ENCODE measurements around the gene CFAP298.
A peak's percentile ranks its signal among the peaks of the same experiment; 100 is the strongest.
"Not testable (repeated sequence)": the region's sequence is repeated elsewhere in the genome, so short reads cannot be mapped to it uniquely, and the experiment has no call there.

Gene CFAP298, protein sequence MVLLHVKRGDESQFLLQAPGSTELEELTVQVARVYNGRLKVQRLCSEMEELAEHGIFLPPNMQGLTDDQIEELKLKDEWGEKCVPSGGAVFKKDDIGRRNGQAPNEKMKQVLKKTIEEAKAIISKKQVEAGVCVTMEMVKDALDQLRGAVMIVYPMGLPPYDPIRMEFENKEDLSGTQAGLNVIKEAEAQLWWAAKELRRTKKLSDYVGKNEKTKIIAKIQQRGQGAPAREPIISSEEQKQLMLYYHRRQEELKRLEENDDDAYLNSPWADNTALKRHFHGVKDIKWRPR

DNA sequence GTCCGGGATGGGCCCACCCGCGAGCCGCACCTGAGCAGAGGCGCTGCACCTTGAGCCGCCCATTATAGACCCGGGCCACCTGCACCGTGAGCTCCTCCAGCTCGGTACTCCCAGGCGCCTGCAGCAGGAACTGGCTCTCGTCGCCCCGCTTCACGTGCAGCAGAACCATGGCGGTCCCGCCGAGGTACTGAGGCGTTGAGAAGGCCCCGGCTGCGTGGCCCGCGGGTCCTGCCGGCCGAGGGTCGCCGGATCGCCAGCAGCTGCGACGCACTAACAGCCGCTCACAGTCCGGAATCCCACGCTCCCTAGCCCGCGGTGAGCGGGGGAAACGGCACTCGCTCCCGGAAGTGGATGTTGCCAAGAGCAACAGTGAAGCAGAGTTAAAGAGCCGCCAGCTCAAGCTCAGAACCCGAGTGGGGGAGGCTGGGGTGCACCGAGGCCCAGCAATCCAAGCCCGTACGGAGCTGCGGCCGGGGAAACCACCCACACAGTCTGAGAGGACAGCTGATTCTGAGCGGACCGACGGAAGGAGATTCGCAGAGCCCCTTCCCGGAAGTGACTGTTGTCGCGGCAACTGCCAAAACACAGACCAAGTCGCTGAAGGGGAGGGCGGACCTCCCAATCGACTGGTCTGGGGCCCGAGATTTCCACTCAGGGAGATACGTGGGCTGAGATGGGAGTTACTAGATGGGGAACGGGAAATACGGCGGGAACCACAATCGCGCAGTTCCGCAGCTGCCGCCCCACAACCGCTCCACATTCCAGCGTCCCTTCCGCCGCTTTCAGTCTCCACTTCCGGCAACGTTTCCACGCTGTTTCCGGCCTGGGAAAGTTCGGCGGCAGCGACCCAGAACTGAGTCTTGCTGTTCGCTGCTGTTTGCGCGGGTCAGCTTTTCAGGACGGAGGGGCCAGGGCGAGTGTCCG lies at the start of gene CFAP298:
Gene CFAP298, minus strand, starts transcription at position 303 of the 924 bp plus-strand sequence. Its CDS starts 134 bp downstream, at position 169.
- DNase-seq (ENCODE audit: low spot score), result peak; percentile 90

DNA sequence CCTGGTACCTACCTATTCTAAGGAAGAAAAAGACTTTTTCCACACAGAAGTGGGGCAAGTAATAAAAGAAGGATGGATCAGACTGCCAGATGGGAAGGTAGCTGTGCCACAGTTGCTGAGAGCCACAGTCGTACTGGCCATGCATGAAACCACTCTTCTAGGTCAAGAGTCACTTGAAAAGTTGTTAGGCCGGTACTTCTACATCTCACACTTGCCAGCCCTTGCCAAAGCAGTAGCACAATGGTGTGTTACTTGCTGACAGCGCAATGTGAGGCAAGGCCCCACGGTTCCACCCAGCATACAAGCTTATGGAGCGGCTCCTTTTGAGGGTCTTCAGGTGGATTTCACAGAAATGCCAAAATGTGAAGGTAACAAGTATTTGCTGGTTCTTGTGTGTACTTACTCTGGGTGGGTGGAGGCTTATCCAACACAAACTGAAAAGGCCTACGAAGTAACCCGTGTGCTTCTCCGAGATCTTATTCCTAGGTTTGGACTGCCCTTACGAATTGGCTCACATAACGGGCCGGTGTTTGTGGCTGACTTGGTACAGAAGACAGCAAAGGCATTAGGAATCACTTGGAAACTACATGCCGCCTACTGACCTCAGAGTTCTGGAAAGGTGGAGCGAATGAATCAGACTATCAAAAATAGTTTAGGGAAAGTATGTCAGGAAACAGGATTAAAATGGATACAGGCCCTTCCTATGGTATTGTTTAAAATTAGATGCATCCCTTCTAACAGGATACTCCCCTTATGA lies 49.0 kb upstream of the CFAP298 start:
- peak; percentile 6 for DNase-seq (ENCODE audit: low spot score)

DNA sequence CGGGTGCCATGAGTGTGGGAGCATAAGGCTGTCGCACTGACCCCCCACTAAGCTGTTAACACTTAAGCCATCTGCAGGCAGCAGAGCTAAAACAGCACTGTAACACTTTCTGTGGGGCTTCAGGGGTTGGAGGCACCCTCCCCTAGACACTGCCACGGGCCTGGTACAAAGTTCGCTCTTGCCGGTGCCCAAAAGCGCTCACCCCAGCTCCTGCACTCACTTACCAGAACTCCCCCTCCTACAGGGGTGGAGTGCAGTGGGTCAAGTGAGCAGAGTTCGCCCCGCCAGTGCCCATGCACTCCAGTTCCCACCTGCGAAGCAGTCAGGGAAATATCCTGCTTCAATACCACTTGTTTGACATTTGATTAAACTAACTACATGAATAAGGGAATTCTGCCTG lies 46.3 kb upstream of the CFAP298 start:
- DNase-seq (ENCODE audit: low spot score), result no peak

DNA sequence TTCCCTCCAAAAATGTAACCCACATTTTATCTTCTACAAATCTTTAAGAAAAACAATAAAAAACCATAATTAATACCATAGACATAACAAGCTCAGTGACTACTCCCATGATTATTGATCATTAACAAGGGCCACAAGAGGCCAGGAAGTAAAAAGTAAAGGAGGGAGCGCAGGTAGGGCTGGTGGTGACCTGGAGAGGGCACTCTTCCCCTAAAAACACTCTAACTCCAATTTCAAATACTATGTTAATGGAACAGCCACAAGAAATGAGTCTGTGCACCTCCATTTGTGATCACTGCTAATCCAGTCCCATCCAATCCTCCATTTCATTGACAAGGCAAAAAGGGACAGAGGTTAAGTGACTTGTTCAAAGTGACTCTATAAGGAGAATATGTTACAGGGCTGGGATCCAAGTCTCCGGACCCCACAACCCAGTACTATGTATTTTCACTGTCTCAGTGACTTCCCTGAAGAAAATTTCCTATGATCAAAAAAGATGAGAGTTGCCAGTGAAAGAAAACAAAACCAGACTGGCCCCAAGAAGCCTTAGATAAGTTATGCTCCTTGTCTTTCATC lies 41.2 kb upstream of the CFAP298 start:
- DNase-seq (ENCODE audit: low spot score), result no peak

DNA sequence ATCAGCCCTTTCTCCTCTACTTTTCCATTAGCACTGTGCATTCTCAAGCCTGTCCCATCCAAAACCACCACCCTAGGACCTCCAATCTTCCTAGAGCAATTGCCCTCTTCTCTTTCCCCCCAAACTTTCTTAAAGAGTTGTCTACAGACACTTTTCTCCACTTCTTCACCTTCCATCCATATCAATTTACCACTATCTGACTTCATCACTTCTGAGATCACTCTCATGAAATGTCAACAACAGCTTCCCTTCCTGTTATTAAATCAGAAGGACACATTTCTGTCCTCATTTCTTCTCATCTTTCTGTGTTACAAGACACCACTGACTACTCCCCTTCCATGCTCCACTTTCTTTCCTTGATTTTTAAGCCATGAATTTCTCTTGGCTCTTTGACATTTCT lies 36.0 kb upstream of the CFAP298 start:
- DNase-seq (ENCODE audit: low spot score), result no peak

DNA sequence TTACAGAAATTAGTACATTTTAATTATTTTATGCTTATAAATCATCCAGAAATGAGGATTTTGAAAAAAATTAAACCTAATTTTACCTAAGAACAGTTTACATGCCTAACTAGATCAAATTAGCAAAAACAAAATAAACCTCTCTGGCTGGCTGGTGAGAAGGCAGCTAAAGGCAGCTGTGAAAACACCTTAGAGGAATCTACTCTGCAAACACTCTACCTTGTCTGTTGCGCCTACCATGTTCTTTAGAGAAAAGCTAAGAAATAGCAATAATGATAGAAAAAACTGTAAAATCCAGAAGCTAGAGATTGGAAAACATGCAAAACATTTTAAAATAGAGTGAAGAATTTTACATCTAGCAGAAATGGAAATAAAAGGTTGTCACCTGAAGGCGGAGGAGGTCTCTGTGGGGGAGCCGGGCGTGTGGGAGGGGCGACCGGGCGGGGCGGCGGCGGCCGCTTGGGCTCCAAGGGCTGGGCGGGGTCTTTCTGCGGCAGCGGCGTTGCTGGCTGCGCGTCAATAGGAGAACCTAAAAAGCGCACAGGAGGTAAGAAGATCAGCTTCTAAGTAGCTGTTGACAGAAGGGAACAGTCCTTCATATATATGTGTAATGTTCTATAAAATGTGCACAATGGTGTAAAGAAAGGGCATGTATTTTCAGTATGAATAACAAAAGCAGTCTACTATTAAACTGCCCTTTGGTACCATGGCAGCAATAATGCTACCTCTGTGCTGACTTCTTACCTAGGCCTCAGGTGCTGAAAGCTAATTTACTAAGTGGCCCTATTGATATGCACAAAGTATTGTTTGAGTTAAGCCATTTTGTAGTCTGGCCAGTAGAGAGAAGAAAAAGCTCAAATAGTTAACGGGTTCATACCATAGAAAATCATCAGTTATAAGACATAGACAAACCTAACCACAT lies 33.3 kb upstream of the CFAP298 start:
- no peak for DNase-seq (ENCODE audit: low spot score)

DNA sequence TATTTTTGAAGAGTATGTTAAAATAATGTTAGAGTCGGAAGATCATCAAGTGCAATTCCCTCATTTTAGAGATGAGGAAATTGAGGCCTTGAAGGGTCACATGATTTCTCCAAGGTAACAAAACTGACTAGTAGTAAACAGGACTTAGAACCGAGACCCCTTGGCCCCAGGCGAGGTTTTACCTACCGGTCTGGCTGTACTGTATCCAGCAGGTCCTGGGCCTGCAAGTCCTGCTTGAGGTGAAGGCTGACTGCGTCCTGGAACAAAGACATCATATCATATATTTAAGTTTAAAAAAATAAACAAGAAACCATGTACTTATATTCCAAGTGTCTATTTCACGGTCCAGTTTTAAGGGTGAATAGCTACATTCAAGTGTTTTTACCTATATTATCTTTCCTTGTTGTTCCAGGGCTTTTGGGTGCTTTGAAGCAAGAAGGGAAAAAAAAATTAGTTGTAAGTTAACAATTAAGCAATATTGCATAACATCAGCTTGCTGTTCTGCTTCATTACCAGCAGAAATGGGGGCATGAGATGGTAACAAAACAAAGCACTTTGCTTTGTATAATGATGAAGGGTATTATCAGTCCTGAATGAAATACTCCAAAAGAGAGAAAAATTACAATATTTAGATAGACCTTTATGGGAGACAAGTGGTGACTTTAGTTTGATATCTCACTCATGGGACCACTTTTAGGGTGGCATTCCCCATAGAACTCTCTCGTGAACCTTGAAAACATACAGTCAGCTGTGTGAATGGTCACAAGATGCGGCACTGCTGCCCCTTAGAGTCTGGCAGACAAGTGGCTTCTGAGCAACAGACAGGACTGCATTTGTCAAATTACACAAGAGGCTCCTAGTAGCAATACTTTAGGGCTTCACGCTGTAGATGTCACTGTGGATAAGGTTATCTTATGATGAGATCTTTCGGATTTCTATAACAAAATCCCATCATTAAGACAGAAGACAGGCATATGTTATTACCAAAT lies 29.8 kb upstream of the CFAP298 start:
- no peak for DNase-seq (ENCODE audit: low spot score)

DNA sequence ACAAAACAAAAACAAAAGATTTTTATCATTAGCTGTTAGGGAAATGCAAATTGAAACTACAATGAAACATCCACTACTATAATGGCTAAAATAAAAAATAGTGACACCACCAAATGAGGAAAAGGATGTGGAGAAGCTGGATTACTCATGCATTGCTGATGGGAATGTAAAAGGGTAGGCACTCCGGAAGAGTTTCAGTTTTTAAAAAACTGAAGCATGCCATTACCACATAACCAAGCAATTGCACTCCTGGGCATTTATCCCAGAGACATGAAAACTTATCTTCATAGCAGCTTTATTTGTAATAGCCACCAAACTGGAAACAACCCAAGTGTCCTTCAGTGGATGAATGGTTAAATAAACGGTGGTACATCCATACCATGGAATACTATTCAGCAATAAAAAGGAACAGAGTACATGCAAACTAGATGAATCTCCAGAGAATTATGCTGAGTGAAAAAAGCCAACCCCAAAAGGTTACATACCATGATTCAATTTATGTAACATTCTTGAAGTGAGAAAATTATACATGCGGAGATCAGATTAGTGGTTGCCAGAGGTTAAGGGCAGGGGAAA lies 14.5 kb upstream of the CFAP298 start:
- DNase-seq (ENCODE audit: low spot score), result no peak

DNA sequence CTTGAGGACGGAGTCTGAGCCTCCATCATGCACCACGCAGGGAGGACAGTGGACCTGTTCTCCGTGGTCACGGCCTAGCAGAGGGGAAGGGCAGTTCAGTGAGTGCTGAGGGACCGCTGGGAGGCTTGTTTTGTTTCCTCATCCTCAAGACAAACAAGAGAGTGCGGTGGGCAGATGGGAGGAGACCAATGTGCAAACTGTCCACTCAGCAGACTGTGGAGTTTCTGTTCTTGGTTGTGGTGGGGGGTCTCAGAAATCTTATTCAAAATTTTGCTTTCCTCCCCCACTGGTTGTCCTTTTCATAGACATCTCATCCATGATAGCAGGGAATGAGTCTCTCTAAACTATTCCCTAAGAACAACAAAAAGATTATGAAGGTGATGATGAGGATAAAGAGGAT lies 6.0 kb upstream of the CFAP298 start:
- DNase-seq (ENCODE audit: low spot score), result not testable (repeated sequence)

DNA sequence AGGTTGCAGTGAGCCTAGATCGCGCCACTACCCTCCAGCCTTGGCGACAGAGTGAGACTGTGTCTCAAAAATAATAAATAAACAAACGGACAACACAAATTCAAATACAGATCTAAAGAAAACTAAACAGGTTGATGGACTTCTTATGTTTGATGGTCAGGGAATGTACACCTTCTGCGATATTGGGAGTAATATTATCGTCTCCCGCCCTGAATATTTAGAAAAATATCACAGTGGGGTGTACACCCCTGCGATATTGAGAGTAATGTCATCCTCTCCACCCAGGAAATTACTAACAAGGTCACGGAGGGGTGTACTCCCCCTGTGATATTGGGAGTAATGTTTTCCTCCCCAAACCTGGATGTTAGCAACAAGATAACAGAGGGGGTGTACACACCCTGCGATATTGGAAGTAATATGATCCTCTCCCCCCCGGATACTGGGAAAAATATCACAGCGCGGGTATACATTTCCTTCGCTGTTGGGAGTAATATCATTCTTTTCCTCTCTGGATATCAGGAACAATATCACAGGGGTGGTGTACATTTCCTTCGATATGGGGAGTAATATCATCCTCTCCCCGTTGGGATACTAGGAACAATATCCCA lies 1.4 kb upstream of the CFAP298 start:
- no peak for DNase-seq (ENCODE audit: low spot score)

DNA sequence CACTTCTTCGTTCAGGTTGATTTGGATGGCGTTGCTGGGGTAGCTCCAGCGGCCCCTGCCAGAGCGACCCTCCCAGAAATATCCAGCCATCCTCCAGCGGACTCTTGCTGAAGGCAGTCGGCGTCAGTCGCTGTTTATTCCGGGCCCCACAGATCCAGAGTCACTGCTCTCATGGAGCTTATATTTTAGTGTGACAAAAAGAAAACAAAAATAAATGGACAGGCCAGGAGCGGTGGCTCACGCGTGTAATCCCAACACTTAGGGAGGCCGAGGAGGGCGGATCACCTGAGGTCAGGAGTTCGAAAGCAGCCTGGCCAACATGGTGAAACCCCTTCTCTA lies 791 bp upstream of the CFAP298 start:
- DNase-seq (ENCODE audit: low spot score), result no peak

DNA sequence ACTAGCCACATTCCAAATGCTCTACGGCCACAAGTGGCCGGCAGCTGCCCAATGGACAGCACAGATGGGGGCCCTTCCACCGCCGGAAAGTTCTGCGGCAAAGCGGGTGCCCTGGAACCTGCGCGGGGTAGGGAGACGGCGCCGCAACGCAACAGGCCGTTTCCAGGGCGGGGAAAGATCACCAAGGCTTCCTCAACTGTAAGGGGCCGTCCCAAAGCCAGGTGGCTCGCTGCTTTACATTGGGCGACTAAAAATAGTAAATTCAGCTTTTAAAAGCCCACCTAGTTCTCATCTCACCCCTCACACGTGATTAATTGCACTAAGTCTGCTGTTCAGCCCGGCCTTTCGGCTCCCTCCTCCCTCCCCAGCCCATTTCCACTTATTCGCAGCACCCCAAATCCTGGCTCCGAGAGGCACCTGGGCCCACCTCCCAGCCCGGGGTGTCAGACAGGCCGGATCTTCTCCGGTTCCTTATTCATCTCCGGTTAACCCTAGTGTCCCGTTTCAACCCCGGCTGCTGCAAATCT lies 643 bp downstream of the CFAP298 start:
- peak; percentile 10 for DNase-seq (ENCODE audit: low spot score)

DNA sequence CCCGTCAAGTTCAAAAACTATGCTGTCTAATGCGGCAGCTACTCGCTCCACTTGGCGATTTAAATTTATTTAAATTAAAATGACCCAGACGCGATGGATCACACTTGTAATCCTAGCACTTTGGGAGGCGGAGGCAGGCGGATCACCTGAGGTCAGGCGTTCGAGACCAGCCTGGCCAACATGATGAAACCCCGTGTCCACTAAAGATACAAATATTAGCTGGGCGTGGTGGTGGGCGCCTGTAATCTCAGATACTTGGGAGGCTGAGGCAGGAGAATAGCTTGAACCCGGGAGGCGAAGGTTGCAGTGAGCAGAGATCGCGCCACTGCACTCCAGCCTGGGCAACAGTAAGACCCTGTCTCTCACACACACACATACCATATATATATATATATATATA lies 1.2 kb downstream of the CFAP298 start:
- DNase-seq (ENCODE audit: low spot score), result not testable (repeated sequence)

DNA sequence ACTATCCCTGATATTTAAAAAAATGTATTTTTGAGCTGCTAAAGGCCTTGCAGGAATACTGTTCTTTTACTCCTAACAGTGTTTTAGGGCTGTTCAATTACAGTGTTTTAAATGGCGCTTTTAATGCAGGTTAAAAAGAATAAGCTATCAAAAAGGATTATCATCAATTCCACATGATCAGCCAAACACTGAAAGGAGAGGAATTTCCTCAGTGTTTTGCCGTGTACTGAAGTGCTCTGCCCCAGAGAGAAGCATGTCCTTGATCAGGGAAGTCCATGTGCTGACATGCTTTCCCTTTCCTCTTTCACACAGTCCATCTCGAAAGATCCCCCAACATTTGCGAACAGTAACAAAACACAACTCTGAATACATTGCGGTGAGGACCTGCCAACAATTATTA lies 3.3 kb downstream of the CFAP298 start:
- DNase-seq (ENCODE audit: low spot score), result no peak

DNA sequence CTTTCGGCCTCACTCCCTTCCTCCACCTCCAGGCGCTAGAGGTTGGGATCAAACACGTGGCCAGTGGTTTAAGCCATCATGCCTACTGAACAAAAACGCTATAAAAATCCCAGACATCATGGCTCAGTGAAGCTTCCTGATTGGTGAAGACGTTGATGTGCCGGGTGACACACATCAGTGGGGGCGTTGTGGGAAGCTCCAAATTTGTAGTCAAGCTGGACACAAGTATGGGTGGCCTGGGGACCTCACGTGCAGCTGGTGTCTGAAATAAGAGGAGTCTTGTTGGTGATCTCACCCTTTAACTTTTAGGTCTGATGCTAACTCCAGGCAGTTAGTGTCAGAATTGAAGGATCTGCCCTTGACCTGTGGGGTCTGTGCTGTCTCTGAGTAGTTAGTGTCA lies 6.7 kb downstream of the CFAP298 start:
- DNase-seq (ENCODE audit: low spot score), result no peak

DNA sequence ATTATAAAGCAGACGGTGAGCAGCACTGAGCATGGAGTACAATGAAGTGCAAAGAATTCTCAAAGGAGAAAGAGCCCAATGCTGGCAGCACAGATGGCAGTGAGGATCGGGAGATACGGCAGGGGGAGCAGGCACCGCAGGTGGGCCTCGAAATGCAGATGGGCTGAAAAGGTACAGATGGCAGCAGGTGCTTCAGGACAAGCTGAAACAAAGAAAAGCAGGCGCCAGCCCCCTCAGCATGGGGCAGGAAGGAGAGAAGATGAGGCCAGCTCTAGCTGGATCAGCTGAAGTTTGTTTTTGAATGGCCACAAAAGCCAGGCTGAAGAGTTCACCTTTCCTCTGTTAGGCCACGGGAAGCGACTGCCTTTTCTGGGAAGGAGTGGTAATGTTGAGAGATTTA lies 7.7 kb downstream of the CFAP298 start:
- DNase-seq (ENCODE audit: low spot score), result no peak

DNA sequence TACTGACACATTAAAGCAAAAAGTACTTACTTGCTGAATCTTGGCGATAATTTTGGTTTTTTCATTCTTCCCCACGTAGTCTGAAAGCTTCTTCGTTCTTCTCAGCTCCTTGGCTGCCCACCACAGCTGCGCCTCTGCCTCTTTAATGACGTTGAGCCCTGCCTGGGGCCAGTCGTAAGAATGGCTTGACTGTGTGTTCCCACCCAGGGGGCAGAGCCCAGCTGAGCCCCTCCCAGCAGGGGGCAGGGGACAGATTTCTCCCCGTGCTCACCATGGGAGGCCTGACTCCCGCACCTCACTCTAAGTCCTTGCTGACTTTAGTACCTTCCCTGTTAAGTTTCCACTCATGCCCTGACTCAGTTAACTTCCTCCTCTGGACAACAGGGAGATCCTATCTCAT lies 9.0 kb downstream of the CFAP298 start:
- DNase-seq (ENCODE audit: low spot score), result no peak

DNA sequence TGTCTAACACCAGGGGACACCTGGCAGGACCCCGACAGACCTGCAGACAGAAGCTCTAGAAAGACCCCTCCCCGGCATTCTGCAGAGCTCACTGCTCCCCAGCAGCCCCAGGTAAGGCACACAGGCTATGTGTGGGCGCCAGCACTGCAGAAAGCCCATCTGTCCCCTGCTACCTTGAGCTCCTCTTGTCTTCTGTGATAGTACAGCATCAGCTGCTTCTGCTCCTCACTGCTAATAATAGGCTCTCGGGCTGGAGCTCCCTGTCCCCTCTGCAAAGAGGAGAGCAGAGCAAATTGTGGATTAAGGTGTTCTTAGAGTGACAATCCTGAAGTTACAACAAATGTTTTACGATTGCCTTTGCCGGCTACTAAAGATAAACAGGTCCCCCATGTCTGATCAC lies 10.1 kb downstream of the CFAP298 start:
- no peak for DNase-seq (ENCODE audit: low spot score)

DNA sequence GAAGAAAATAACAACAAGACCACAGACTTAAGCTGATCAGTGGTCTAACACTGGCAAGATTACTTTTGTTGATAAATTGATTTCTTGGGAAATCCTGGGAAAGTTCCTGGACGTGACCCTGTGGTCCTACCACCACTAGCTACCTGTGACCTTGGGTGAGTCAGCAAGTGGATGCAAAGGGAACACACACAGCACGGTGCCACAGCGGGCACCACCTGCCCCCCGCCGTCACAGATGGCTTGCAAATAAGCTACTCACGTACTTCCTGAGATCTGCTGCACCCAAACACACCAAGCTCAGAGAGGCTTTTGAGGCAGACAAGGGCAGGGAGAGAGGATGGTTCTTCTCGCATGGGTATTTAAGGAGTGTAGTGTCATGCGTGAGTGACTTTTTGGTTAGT lies 12.7 kb downstream of the CFAP298 start:
- no peak for DNase-seq (ENCODE audit: low spot score)

All from putamen (tissue), 1 donor.